Measurements from ENCODE around the gene PPP1R14C. TPM values are rescaled to one million over a fixed set of nuclear protein-coding genes. Genes with fewer than 3 reads are reported as not detected.

PPP1R14C gene
- total RNA-seq, 4 donors from 2014 or later, result 34.7 to 102 (median 79.7) TPM

- Histone ChIP-seq H3K4me3 (replicated peaks in 1 of 3) (no peak overlapping the region), H3K36me3 (no peaks in the 10 kb centered on the region), H3K27ac (no peak overlapping the region), H3K27me3 (no peaks in the 10 kb centered on the region), H3K4me1 (no peaks in the 10 kb centered on the region), H3K9me3 (no peaks in the 10 kb centered on the region)
- 97 to 98% methylated on average over 19 of the region's 19 CpGs for WGBS, 2 donors
- intact Hi-C loops (cut with DNase I), result no loop called here
- TF ChIP-seq, protein P1, sequence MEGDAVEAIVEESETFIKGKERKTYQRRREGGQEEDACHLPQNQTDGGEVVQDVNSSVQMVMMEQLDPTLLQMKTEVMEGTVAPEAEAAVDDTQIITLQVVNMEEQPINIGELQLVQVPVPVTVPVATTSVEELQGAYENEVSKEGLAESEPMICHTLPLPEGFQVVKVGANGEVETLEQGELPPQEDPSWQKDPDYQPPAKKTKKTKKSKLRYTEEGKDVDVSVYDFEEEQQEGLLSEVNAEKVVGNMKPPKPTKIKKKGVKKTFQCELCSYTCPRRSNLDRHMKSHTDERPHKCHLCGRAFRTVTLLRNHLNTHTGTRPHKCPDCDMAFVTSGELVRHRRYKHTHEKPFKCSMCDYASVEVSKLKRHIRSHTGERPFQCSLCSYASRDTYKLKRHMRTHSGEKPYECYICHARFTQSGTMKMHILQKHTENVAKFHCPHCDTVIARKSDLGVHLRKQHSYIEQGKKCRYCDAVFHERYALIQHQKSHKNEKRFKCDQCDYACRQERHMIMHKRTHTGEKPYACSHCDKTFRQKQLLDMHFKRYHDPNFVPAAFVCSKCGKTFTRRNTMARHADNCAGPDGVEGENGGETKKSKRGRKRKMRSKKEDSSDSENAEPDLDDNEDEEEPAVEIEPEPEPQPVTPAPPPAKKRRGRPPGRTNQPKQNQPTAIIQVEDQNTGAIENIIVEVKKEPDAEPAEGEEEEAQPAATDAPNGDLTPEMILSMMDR (IDR thresholded peaks at IDR 0.05), result no peak
- TF ChIP-seq POLR2A (IDR thresholded peaks at IDR 0.05), result no peak
- DNase-seq, result no peak
Observed at GRCh38 chr6:150100745-150101144, 42.1 kb upstream of the PPP1R14C start.

DNA sequence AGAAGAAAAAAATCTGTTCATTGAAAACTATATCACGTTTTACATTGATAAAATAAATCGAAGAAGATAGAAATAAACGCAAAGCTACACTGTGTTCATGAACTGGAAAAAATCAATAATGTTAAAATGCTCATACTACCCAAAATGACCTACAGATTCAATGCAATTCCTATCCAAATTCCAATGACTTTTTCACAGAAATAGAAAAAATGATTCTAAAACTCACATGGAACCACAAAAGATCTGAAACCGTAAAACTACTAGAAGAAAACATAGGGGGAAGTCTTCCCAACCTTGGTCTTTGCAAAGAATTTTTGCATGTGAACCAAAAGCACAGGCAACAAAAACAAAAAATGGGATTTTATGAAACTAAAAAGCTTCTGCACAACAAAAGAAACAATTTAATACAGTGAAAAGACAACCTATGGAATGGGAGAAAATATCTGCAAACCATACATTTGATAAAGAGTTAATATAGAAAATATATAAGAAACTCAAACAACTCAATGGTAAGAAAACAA, 40.0 kb upstream of the PPP1R14C start:
- intact Hi-C loops (cut with DNase I), result no loop called here
- Histone ChIP-seq H3K4me1 (no peaks in the 10 kb centered on the region), H3K4me3 (replicated peaks in 1 of 3) (no peak overlapping the region), H3K27ac (no peak overlapping the region), H3K27me3 (no peaks in the 10 kb centered on the region), H3K36me3 (no peaks in the 10 kb centered on the region), H3K9me3 (no peaks in the 10 kb centered on the region)
- TF ChIP-seq, protein P1 (IDR thresholded peaks at IDR 0.05), result no peak
- TF ChIP-seq POLR2A (IDR thresholded peaks at IDR 0.05), result no peak
- DNase-seq, result no peak
- 95 to 97% methylated on average over 4 of the region's 4 CpGs for WGBS, 2 donors

- Histone ChIP-seq H3K27ac (no peak overlapping the region), H3K4me1 (no peaks in the 10 kb centered on the region), H3K27me3 (no peaks in the 10 kb centered on the region), H3K36me3 (no peaks in the 10 kb centered on the region), H3K9me3 (no peaks in the 10 kb centered on the region), H3K4me3 (replicated peaks in 1 of 3) (no peak overlapping the region)
- intact Hi-C loops (cut with DNase I), result no loop called here
- TF ChIP-seq, protein P1 (IDR thresholded peaks at IDR 0.05), result no peak
- TF ChIP-seq POLR2A (IDR thresholded peaks at IDR 0.05), result no peak
- DNase-seq, result no peak
- whole genome bisulfite sequencing, 2 donors, result 90 to 96% methylated on average over 4 to 6 of the region's 6 CpGs
Observed at GRCh38 chr6:150112233-150112632, 30.6 kb upstream of the PPP1R14C start.

GRCh38 chr6:150115769-150116168, 27.1 kb upstream of the PPP1R14C start:
- WGBS, 2 donors, result 89 to 91% methylated on average over 8 to 20 of the region's 25 CpGs
- TF ChIP-seq, protein P1 (IDR thresholded peaks at IDR 0.05), result no peak
- no peak for TF ChIP-seq POLR2A (IDR thresholded peaks at IDR 0.05)
- no peak overlapping the region for H3K4me3 ChIP-seq (replicated peaks in 1 of 3)
- H3K9me3 ChIP-seq, result no peaks in the 10 kb centered on the region
- H3K36me3 ChIP-seq, result no peaks in the 10 kb centered on the region
- DNase-seq, result no peak
- no peaks in the 10 kb centered on the region for H3K27me3 ChIP-seq
- intact Hi-C loops (cut with DNase I), result no loop called here
- H3K4me1 ChIP-seq, result no peaks in the 10 kb centered on the region
- no peak overlapping the region for H3K27ac ChIP-seq

GRCh38 chr6:150116200-150116800, 26.5 kb upstream of the PPP1R14C start:
- 89 to 93% methylated on average over 6 to 8 of the region's 8 CpGs for WGBS, 2 donors
- DNase-seq, result no peak
- TF ChIP-seq, protein P1 (IDR thresholded peaks at IDR 0.05), result no peak
- TF ChIP-seq POLR2A (IDR thresholded peaks at IDR 0.05), result no peak
- Histone ChIP-seq H3K36me3 (no peaks in the 10 kb centered on the region), H3K4me1 (no peaks in the 10 kb centered on the region), H3K4me3 (replicated peaks in 1 of 3) (no peak overlapping the region), H3K9me3 (no peaks in the 10 kb centered on the region), H3K27me3 (no peaks in the 10 kb centered on the region), H3K27ac (no peak overlapping the region)
- intact Hi-C loops (cut with DNase I), result no loop called here
